NCI-H2171 treated with DMSO at 0.1 percent for 48 hours (cell line): ENCODE data around the gene SAXO2.
"Not testable (repeated sequence)": the region's sequence is repeated elsewhere in the genome, so short reads cannot be mapped to it uniquely, and the experiment has no call there.

Experiments used
- DNase-seq: peaks from one replicate; lab custom pipeline; 2025; lab: John Stamatoyannopoulos, UW

SAXO2 gene

DNA sequence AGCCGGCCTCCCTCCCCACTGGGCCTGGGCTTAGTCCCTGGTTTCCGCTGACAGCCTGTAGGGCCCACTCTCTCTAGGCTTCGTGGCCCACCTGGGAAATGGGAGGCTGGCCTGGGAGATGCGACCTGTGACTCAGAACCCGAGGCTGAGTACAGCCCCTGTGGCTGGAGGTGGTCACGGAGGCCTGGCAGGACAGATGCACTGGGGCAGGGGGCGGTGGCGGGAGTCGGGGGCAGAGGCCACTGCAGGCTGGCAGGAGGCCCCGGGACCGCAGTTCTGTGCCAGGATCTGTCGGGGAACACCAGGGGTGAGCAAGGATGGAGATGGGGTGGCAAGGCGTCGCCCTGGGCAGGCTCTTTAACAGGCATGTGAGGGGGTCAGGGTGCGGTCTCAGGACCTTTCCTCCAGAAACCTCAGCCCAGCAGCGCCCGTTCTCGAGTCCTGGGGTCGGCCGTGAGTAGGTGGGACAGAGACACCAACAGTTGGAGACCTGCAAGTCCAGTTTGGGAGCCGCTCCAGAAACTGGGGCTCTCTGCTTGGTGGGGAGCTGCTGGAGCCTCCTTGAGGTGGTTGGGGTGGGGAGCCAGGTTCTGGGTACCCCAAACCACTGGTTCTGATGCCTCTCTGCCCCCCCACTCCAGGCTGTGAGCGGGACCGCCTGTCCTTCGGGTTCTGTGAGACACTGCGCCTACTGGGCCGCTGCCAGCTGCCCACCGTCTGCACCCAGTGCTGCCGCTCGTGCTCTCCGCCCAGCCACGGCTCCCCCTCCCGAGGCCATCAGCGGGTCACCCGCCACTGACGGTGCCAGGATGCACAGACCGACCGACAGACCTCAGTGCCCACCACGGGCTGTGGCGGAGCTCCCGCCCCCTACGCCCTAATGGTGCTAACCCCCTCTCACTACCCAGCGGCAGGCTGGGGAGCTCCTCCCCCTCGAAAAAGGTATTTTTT, 71.3 kb downstream of the SAXO2 start:
- not testable (repeated sequence) for DNase-seq
